GM12892 (cell line): ENCODE results near the gene ZFP36.

Experiments used
- POLR2A ChIP-seq: IDR thresholded peaks from 2 replicates; pipeline ENCODE4 v1.6.1; 2011; ENCODE audit warnings: low read depth, low read length, control low read depth
- POLR2AphosphoS5 ChIP-seq: IDR thresholded peaks from 2 replicates; pipeline ENCODE4 v1.6.1; 2011; ENCODE audit warnings: low read depth, low read length, control low read depth

GRCh38 chr19:39363901-39364457, 42.7 kb upstream of the ZFP36 start:
- no peak for TF ChIP-seq POLR2AphosphoS5
- TF ChIP-seq POLR2A, result no peak
